ENCODE results near the gene ZNF804B. TPM values are rescaled to one million over a fixed set of nuclear protein-coding genes. Genes with fewer than 3 reads are reported as not detected.
A peak's percentile ranks its signal among the peaks of the same experiment; 100 is the strongest.

ZNF804B gene
- polyA plus RNA-seq, result 0.04 TPM
- long read RNA-seq, donor 1, result 0 reads
- long read RNA-seq, donor 2, result 0 reads
- long read RNA-seq, donor 3, result 0 reads
- long read RNA-seq, donor 4, result 0 reads
- long read RNA-seq, donor 5, result 0 reads
- long read RNA-seq, donor 6, result 0 reads
- long read RNA-seq, donor 7, result 0 reads
- long read RNA-seq, donor 8, result 0 reads
- long read RNA-seq, donor 9, result 0 reads
- long read RNA-seq, donor 10, result 0 reads
- long read RNA-seq, donor 11, result 0 reads

GRCh38 chr7:88759230-88760135 is at the start of gene ZNF804B:
Gene ZNF804B, plus strand, starts transcription at chr7:88759700. Its CDS starts 277 bp downstream, at chr7:88759977.
- Histone ChIP-seq H3K27ac (ENCODE audit: low read length) (no peak within 1 kb of the TSS), H3K4me3 (ENCODE audit: low read length) (peak within 1 kb of the TSS; percentile 27), H3K36me3 (ENCODE audit: control insufficient read depth, insufficient read depth, low read length) (no peaks in the 10 kb centered on the region), H3K4me1 (ENCODE audit: control insufficient read depth, insufficient read depth, low read length) (no peaks in the 10 kb centered on the region), H3K27me3 (ENCODE audit: control insufficient read depth, insufficient read depth, low read length) (peaks cover 43% of the 10 kb centered on the region), H3K9me3 (ENCODE audit: control insufficient read depth, low read depth, low read length) (peaks cover 9% of the 10 kb centered on the region)
- DNase-seq, result peak in 1 of 2 donors; percentile 14
- no CpG with 5 or more reads among the region's 74 CpGs for WGBS (ENCODE audit: insufficient coverage, low lambda C conversion rate)

GRCh38 chr7:88735920-88736319 is 23.6 kb upstream of the ZNF804B start:
- Histone ChIP-seq H3K4me1 (ENCODE audit: control insufficient read depth, insufficient read depth, low read length) (no peaks in the 10 kb centered on the region), H3K36me3 (ENCODE audit: control insufficient read depth, insufficient read depth, low read length) (no peaks in the 10 kb centered on the region), H3K27me3 (ENCODE audit: control insufficient read depth, insufficient read depth, low read length) (no peaks in the 10 kb centered on the region), H3K27ac (ENCODE audit: low read length) (no peak overlapping the region), H3K4me3 (ENCODE audit: low read length) (no peak overlapping the region), H3K9me3 (ENCODE audit: control insufficient read depth, low read depth, low read length) (no peaks in the 10 kb centered on the region)
- WGBS (ENCODE audit: insufficient coverage, low lambda C conversion rate), result 83% methylated on average over 2 of the region's 2 CpGs
- DNase-seq, result no peak

GRCh38 chr7:88737632-88738031 is 21.9 kb upstream of the ZNF804B start:
- Histone ChIP-seq H3K27ac (ENCODE audit: low read length) (no peak overlapping the region), H3K27me3 (ENCODE audit: control insufficient read depth, insufficient read depth, low read length) (no peaks in the 10 kb centered on the region), H3K4me1 (ENCODE audit: control insufficient read depth, insufficient read depth, low read length) (no peaks in the 10 kb centered on the region), H3K4me3 (ENCODE audit: low read length) (no peak overlapping the region), H3K9me3 (ENCODE audit: control insufficient read depth, low read depth, low read length) (no peaks in the 10 kb centered on the region), H3K36me3 (ENCODE audit: control insufficient read depth, insufficient read depth, low read length) (no peaks in the 10 kb centered on the region)
- no peak for DNase-seq

GRCh38 chr7:88746126-88746525 is 13.4 kb upstream of the ZNF804B start:
- no peak overlapping the region for H3K4me3 ChIP-seq (ENCODE audit: low read length)
- no peaks in the 10 kb centered on the region for H3K27me3 ChIP-seq (ENCODE audit: control insufficient read depth, insufficient read depth, low read length)
- no peaks in the 10 kb centered on the region for H3K9me3 ChIP-seq (ENCODE audit: control insufficient read depth, low read depth, low read length)
- 40% methylated on average over 3 of the region's 3 CpGs for WGBS (ENCODE audit: insufficient coverage, low lambda C conversion rate)
- H3K27ac ChIP-seq (ENCODE audit: low read length), result no peak overlapping the region
- no peaks in the 10 kb centered on the region for H3K4me1 ChIP-seq (ENCODE audit: control insufficient read depth, insufficient read depth, low read length)
- DNase-seq, result no peak
- H3K36me3 ChIP-seq (ENCODE audit: control insufficient read depth, insufficient read depth, low read length), result no peaks in the 10 kb centered on the region

GRCh38 chr7:88756802-88757201 is 2.7 kb upstream of the ZNF804B start:
- peaks cover 43% of the 10 kb centered on the region for H3K27me3 ChIP-seq (ENCODE audit: control insufficient read depth, insufficient read depth, low read length)
- H3K4me1 ChIP-seq (ENCODE audit: control insufficient read depth, insufficient read depth, low read length), result no peaks in the 10 kb centered on the region
- H3K4me3 ChIP-seq (ENCODE audit: low read length), result no peak overlapping the region
- no peak for DNase-seq
- WGBS (ENCODE audit: insufficient coverage, low lambda C conversion rate), result no CpG with 5 or more reads among the region's 1 CpG
- H3K36me3 ChIP-seq (ENCODE audit: control insufficient read depth, insufficient read depth, low read length), result no peaks in the 10 kb centered on the region
- peaks cover 9% of the 10 kb centered on the region for H3K9me3 ChIP-seq (ENCODE audit: control insufficient read depth, low read depth, low read length)
- no peak overlapping the region for H3K27ac ChIP-seq (ENCODE audit: low read length)

- H3K27me3 ChIP-seq (ENCODE audit: control insufficient read depth, insufficient read depth, low read length), result peaks cover 43% of the 10 kb centered on the region
- H3K4me3 ChIP-seq (ENCODE audit: low read length), result no peak overlapping the region
- peaks cover 9% of the 10 kb centered on the region for H3K9me3 ChIP-seq (ENCODE audit: control insufficient read depth, low read depth, low read length)
- no peak for DNase-seq
- H3K27ac ChIP-seq (ENCODE audit: low read length), result no peak overlapping the region
- H3K4me1 ChIP-seq (ENCODE audit: control insufficient read depth, insufficient read depth, low read length), result no peaks in the 10 kb centered on the region
- H3K36me3 ChIP-seq (ENCODE audit: control insufficient read depth, insufficient read depth, low read length), result no peaks in the 10 kb centered on the region
- 100% methylated on average over 1 of the region's 2 CpGs for WGBS (ENCODE audit: insufficient coverage, low lambda C conversion rate)
These were observed 2.1 kb upstream of the ZNF804B start for GRCh38 chr7:88757371-88757770.

- DNase-seq, result peak in 1 of 2 donors; percentile 24
- Histone ChIP-seq H3K27me3 (ENCODE audit: control insufficient read depth, insufficient read depth, low read length) (peaks cover 43% of the 10 kb centered on the region), H3K27ac (ENCODE audit: low read length) (no peak overlapping the region), H3K4me1 (ENCODE audit: control insufficient read depth, insufficient read depth, low read length) (no peaks in the 10 kb centered on the region), H3K36me3 (ENCODE audit: control insufficient read depth, insufficient read depth, low read length) (no peaks in the 10 kb centered on the region), H3K4me3 (ENCODE audit: low read length) (peak overlapping the region; percentile 27), H3K9me3 (ENCODE audit: control insufficient read depth, low read depth, low read length) (peaks cover 9% of the 10 kb centered on the region)
- 40% methylated on average over 1 of the region's 33 CpGs for WGBS (ENCODE audit: insufficient coverage, low lambda C conversion rate)
These were observed 895 bp upstream of the ZNF804B start for GRCh38 chr7:88758381-88759229.

GRCh38 chr7:88760136-88760515 is 626 bp downstream of the ZNF804B start:
- Histone ChIP-seq H3K4me3 (ENCODE audit: low read length) (peak overlapping the region; percentile 27), H3K27me3 (ENCODE audit: control insufficient read depth, insufficient read depth, low read length) (peaks cover 43% of the 10 kb centered on the region), H3K9me3 (ENCODE audit: control insufficient read depth, low read depth, low read length) (peaks cover 9% of the 10 kb centered on the region), H3K4me1 (ENCODE audit: control insufficient read depth, insufficient read depth, low read length) (no peaks in the 10 kb centered on the region), H3K27ac (ENCODE audit: low read length) (no peak overlapping the region), H3K36me3 (ENCODE audit: control insufficient read depth, insufficient read depth, low read length) (no peaks in the 10 kb centered on the region)
- peak in 1 of 2 donors; percentile 3 for DNase-seq
- 22% methylated on average over 5 of the region's 6 CpGs for WGBS (ENCODE audit: insufficient coverage, low lambda C conversion rate)

- Histone ChIP-seq H3K27me3 (ENCODE audit: control insufficient read depth, insufficient read depth, low read length) (peaks cover 38% of the 10 kb centered on the region), H3K9me3 (ENCODE audit: control insufficient read depth, low read depth, low read length) (peaks cover 9% of the 10 kb centered on the region), H3K4me3 (ENCODE audit: low read length) (no peak overlapping the region), H3K27ac (ENCODE audit: low read length) (no peak overlapping the region), H3K4me1 (ENCODE audit: control insufficient read depth, insufficient read depth, low read length) (no peaks in the 10 kb centered on the region), H3K36me3 (ENCODE audit: control insufficient read depth, insufficient read depth, low read length) (no peaks in the 10 kb centered on the region)
- WGBS (ENCODE audit: insufficient coverage, low lambda C conversion rate), result no CpG with 5 or more reads among the region's 1 CpG
- no peak for DNase-seq
These were observed 2.3 kb downstream of the ZNF804B start for GRCh38 chr7:88761779-88762178.

- H3K4me1 ChIP-seq (ENCODE audit: control insufficient read depth, insufficient read depth, low read length), result no peaks in the 10 kb centered on the region
These were observed 11.9 kb downstream of the ZNF804B start for GRCh38 chr7:88771417-88771816.

More at GRCh38 chr7:88771417-88771816, 11.9 kb downstream of the ZNF804B start:
- H3K27ac ChIP-seq (ENCODE audit: low read length), result no peak overlapping the region
- DNase-seq, result no peak
- WGBS (ENCODE audit: insufficient coverage, low lambda C conversion rate), result 100% methylated on average over 1 of the region's 1 CpG
- H3K27me3 ChIP-seq (ENCODE audit: control insufficient read depth, insufficient read depth, low read length), result no peaks in the 10 kb centered on the region
- no peak overlapping the region for H3K4me3 ChIP-seq (ENCODE audit: low read length)
- no peaks in the 10 kb centered on the region for H3K36me3 ChIP-seq (ENCODE audit: control insufficient read depth, insufficient read depth, low read length)
- H3K9me3 ChIP-seq (ENCODE audit: control insufficient read depth, low read depth, low read length), result no peaks in the 10 kb centered on the region

Data from large intestine (tissue), 12 donors.